Activated CD4-positive, CD25-positive, alpha-beta regulatory T cell treated with anti-CD3 and anti-CD28 coated beads, Interleukin-2, amount 50 U/mL, for 24 hours (primary cell): ENCODE measurements around the gene DGKG.

Experiments
- ATAC-seq, 2 donors: fragments of 150-1000 bp; cut with Tn5 transposase; one replicate each; pipeline ENCODE4 v1.10.0; 2021; ENCODE audit warnings: mild to moderate bottlenecking in 1 of 2, moderate library complexity in 1 of 2

The DGKG gene

DNA sequence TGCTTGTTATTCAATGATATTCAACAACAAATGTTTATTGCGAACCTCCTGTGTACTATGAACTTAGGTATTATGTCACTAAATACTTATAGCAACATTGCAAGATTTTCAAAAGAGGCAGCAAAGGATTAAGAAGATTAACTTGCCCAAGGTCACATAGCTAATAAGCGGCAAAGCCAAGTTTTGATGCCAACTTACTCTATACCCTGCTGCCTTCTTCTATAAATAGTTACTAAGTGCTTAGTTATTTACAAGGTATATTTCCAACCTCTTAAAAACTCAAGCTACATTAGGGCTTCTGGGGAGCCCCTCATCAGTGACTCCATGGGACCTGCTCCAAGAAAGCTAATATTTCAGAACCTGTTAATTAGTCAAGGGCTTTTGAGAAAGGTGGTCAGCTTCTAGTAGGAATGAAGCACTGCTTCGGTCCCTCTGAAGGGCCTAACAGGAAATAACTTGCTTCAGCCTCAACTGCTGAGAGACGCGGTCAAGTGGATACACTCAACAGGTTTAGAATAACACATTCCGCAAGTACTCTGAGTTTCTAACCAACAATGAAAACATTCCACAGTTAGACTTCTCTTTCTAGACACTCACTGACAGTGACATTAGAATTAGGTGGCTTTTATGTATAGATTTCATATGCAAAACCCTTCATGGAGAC is 125.5 kb downstream of the DGKG start:
- ATAC-seq: no peak

DNA sequence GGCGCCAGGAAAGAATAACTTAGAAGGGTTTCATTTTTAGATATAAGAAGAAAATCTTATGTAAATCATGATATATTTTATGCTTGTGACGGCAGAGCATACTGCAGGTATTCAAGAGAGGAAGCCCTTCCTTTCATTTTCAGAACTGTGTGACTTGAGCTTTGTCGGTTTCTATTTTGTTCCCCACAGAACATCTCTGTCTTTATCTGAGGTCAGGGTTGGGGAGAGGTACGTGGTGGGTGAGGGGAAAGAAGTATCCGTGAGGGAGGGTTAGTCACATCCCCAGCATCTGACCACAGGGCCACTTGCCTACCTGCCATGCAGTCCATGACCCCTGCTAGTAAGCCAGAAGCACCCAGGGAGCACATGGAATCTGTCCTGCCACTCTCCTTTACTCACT is 126.5 kb downstream of the DGKG start:
- peak; percentile 73 to 79 for ATAC-seq

- no peak for ATAC-seq
Measured at GRCh38 chr3:186234152-186234551, 127.9 kb downstream of the DGKG start.

DNA sequence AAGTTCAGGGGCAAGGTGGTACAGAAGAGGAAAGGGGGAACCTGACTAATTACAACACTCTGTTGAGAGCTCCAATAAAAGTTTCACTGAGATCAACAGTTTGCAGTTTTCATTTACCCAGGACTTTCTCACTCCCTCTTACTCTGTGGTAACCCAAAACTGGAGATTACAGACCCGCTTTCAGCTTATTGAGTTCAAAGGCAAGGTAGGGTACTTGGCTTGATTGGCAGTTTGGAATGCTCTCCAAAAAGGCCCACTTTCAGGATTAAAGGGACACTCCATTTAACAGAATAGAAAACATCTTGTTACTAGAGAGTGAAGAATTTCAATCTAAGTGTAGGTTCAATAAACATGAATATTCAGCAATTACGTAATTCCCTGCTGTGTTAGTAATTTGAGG is 135.6 kb downstream of the DGKG start:
- no peak for ATAC-seq

GRCh38 chr3:186225603-186226002 is 136.4 kb downstream of the DGKG start:
- ATAC-seq: peak in 1 of 2 donors; percentile 36

- no peak for ATAC-seq
Measured at GRCh38 chr3:186224041-186224610, 137.9 kb downstream of the DGKG start.

DNA sequence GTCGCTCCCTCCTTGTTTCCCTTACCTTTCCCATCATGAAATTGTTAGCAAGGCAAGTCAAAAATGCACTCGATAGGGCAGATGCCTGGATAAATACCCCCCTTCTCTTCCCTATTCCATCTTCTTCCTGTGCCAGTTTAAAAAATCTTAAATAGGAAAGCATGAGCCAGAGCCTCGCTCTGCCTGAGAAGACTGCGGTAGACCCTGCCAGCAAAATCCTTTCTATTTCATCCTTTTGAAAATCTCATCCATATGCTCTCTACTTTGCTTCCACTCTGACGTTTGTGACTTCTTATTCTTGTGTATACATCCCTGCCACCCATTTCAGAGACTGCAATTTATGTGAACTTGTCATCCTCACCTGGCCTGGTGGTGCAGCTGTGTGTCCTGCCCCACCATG is 138.6 kb downstream of the DGKG start:
- no peak for ATAC-seq

- ATAC-seq: no peak
Measured at GRCh38 chr3:186221760-186222378, 140.2 kb downstream of the DGKG start.

DNA sequence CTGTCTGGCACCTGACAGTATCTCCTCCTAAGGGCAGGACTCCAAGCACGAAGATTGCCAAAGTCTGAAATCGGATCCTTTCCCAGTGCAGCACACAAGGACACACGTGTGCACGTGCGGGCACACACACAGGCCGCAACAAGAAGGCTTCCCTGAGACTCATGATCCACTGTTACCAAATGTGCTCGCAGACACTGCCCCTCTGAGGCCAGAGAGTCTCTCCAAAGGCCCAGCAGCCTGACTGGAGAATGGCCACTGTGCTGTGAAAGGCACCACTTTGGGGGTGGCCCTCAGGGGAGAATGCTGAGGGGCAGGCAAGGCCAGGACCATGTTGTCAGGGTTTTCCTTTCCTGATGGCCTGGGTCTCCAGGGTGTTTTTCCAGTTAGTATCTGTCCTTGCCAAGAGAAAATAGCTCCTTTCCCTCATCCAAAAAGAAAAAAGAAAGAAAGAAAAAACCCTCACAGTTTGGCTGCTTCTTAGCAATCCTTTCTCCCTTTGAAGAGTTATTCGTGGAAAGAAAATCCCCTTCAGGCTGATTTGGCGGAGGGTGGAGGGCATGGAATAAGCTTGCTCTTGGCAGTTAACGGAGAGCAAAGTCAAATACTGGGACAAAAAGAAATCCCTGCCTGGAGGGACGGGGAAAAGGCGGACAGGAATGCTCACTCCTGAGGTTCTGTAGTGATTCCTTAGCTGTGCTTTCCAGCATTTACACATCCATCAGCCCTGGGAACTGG is 141.0 kb downstream of the DGKG start:
- no peak for ATAC-seq

- peak; percentile 46 to 53 for ATAC-seq
Measured at GRCh38 chr3:186220365-186220764, 141.7 kb downstream of the DGKG start.

GRCh38 chr3:186219211-186219638 is 142.8 kb downstream of the DGKG start:
- ATAC-seq: no peak

- ATAC-seq: no peak
Measured at GRCh38 chr3:186218421-186218820, 143.6 kb downstream of the DGKG start.

GRCh38 chr3:186217820-186218164 is 144.2 kb downstream of the DGKG start:
- ATAC-seq: peak; percentile 64 to 71

DNA sequence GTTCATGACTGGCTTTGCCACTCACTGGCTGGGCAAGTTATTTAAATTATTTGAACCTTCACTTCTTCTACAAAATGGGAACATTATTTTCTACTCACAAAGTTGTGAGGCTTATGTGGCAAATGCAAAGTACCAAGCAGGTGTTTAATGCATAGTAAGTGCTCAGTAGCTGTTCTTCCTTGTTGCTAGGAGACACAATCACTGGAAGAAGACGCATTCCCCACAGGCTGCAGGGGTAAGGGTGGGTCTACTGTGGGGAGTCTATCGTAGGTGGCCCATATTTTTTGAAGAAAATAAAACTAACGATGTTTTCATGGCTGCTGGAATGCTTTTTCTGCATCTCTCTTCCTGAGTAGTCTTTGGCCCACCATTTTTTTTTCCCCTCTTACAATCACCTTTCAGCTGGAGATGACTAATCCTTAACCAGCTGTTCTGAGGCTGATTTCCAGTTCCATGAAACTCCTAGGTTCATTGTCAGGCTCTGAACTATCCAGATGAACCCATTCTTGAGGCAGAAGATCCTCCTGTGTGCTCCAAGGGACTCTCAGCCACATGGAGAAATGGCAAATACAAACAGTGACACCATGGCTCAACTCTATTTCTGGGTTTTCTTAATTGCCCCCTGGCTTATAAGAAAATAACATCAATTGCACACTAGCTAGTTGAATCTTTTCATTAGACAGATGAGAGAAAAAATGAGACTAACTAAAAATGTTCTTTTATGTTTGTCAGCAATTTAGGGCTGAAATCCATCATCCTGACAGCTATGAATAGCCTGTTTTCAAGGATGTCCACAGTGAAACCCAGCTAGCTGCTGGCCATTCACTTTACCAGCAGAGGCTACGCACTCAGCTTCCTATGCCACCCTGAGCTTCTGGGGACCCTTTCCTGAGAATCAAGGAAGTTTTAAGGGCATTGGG is 144.9 kb downstream of the DGKG start:
- ATAC-seq: no peak

DNA sequence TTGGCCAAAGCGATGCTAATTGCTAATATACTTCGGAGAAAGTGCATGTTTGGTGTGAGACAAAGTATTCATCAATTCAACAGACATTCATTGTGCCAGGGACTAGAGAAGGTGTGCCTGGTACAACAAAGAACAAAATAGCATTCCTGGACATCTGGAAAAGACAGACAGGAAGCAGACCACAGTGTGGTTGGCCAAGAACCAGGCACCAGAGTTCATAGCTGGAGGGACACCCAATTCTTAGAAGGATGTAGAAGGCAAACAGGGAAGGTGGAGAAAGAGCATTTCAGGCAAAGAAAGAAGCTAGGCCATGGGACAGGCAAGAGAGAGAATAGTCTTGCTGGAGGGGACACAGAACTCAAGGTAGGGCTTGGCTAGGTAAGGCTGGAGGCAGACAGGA is 147.4 kb downstream of the DGKG start:
- no peak for ATAC-seq

DNA sequence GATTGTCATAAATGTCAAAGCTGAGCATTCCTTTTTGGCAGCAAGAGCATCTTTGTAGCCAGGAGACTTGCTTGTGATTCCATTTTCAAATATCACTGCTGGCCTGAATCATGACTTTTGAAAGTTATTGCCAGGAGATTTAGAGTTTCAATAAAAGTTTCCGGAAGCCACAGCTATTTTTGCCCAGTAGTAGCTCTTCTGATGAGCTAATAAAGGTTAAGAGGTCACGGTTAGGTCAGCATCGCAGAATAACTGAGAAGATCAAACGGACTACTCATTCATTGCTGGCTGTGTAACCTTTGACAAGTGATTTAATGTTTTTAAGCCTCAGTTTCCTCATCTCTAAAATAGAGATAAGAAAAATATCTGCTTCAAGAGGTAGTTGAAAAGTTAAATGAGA is 148.1 kb downstream of the DGKG start:
- peak; percentile 44 to 56 for ATAC-seq

GRCh38 chr3:186212611-186213010 is 149.4 kb downstream of the DGKG start:
- ATAC-seq: no peak

- ATAC-seq: no peak
Measured at GRCh38 chr3:186210852-186211500, 151.1 kb downstream of the DGKG start.

GRCh38 chr3:186209810-186210752 is 152.0 kb downstream of the DGKG start:
- ATAC-seq: no peak

DNA sequence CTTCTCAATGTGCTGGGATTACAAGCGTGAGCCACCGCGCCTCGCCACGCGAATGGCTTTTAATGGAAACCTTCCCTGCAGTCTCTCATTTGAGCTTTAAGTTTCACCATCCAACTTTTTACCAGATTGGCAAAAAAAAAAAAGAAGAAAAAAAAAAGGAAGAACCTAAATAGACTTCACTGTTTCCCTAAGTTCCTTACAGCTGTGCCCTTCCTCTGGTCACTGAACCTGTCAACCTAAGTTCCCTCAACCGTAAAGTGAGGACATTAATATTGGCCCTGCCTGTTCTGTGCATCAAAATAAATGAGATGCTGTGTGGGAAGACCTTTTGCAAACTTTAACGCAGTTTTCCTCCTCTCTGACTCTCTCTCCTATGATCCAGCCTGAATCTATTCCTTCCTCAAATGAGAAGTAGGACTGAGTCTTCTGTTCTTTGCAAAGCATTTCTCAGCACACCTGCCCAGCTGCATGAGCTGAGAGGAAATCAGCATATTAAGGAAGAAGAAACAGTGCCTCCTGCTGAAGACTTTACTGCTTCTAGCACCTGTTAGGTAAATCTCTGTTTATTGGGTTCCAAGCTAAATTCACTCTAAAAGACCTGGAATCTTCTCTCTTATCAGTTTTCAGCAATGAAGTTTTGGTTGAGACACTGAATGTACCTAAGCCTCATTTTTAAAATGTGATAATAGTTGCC is 153.6 kb downstream of the DGKG start:
- ATAC-seq: no peak
